HG02678 (cell line): ENCODE measurements around the gene MFRP.

ENCODE experiments used
- ATAC-seq: cut with Tn5 transposase; IDR thresholded peaks from one replicate; pipeline ENCODE4 v1.9.1; 2021; ENCODE audit warnings: mild to moderate bottlenecking, moderate library complexity; ENCODE audit not compliant: unreplicated experiment

The MFRP gene

GRCh38 chr11:119298726-119299125, 47.8 kb downstream of the MFRP start:
- ATAC-seq: no peak

- ATAC-seq: no peak
Measured at GRCh38 chr11:119297938-119298337, 48.6 kb downstream of the MFRP start.

GRCh38 chr11:119295178-119295577, 51.3 kb downstream of the MFRP start:
- ATAC-seq: no peak

DNA sequence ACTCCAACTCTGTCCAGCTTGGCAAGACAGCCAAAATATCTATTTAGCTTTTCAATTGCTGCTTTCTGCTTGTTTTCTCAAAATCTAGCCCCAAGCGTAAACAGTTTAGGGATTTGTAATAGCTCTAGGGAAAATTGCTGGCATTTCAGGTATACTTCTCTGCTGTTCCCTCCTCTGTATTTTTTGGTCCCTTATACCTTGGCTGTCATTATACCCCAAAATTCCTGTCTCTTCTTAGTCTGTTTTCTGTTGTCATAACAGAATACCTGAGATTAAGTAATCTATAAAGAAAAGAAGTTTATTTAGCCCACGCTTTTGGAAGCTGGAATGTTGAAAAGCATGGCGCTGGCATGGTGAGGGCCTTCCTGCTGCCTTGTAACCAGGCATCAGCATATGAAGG, 53.0 kb downstream of the MFRP start:
- no peak for ATAC-seq

DNA sequence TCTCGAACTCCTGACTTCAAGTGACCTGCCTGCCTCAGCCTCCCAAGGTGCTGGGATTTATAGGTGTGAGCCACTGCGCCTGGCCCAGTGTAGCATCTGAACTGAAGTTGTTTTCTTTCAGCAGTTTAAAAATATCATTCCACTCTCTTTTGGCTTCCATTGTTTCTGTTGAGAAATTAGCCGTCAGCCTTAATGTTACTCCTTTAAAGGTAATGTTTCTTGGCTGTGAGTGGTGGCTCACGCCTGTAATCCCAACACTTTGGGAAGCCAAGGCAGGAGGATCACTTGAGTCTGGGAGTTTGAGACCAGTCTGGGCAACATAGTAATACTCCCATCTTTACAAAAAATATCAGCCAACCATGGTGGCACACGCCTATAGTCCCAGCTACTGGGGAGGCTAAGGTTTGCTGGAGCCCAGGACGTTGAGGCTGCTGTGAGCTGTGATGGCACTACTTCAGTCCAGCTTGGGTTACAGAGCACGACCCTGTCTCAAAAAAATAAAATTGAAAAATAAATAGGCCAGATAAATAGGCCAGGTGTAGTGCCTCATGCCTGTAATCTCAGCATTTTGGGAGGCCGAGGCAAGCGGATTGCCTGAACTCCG, 55.5 kb downstream of the MFRP start:
- no peak for ATAC-seq
